SK-N-SH (cell line): ENCODE results near the gene CPHXL2. TPM values are rescaled to one million over a fixed set of nuclear protein-coding genes. Genes with fewer than 3 reads are reported as not detected.

Experiments
- CTCF ChIA-PET: fragments of 300-600, 350-600 bp; formaldehyde crosslinking; extraction: SDS; loops from one replicate; lab custom pipeline; 2021; lab: Yijun Ruan, JAX
- POLR2A ChIA-PET: fragments of 350-600 bp; sonication (Branson Sonifier 250); formaldehyde crosslinking; extraction: SDS; loops from one replicate; lab custom pipeline; 2020; ENCODE audit warnings: antibody characterized with exemption, inconsistent platforms; lab: Yijun Ruan, JAX
- DNase-seq: peaks from one replicate; pipeline ENCODE4 v3.0.0; 2012
- H2AFZ ChIP-seq: fragments of 200-600 bp; sonication (generic); 2 replicates; pipeline ENCODE4 v1.8.1; 2016; ENCODE audit warnings: antibody characterized with exemption, mild to moderate bottlenecking, low read depth
- H3F3A ChIP-seq: fragments of 200-600 bp; sonication (generic); replicated peaks from 2 replicates; pipeline ENCODE3; 2016; ENCODE audit warnings: antibody characterized with exemption, mild to moderate bottlenecking; ENCODE audit not compliant: insufficient read depth
- H3K27ac ChIP-seq, 2 experiments: fragments of 200-500 bp in 1 of 2; fragments of 200-600 bp in 1 of 2; sonication (Bioruptor generic) in 1 of 2; sonication (generic), shearing (Covaris generic) in 1 of 2; 2 replicates each; pipeline versions ENCODE4 v1.5.1 to v1.6.1; 2014 to 2016; ENCODE audit warnings: low read depth in 2 of 2, inconsistent platforms in 1 of 2, low read length in 1 of 2, mild to moderate bottlenecking in 1 of 2, mixed read lengths in 1 of 2
- H3K27me3 ChIP-seq: fragments of 200-600 bp; sonication (generic), shearing (Covaris generic); 2 replicates; pipeline ENCODE4 v1.6.1; 2016; ENCODE audit warnings: mixed run types; ENCODE audit not compliant: insufficient read depth
- H3K36me3 ChIP-seq, 2 experiments: fragments of 200-500 bp in 1 of 2; fragments of 200-600 bp in 1 of 2; sonication (Bioruptor generic) in 1 of 2; sonication (generic) in 1 of 2; replicated peaks in 1 of 2; 2 replicates each; pipeline versions ENCODE3 to v1.5.1; 2014 to 2016; ENCODE audit warnings: low read length in 1 of 2, mild to moderate bottlenecking in 1 of 2; ENCODE audit not compliant: insufficient read depth in 2 of 2, control insufficient read depth in 1 of 2
- H3K4me1 ChIP-seq, 2 experiments: fragments of 200-500 bp in 1 of 2; fragments of 200-600 bp in 1 of 2; sonication (Bioruptor generic) in 1 of 2; sonication (generic), shearing (Covaris generic) in 1 of 2; 2 replicates each; pipeline versions ENCODE4 v1.5.1 to v1.6.1; 2014 to 2016; ENCODE audit warnings: low read depth in 1 of 2, low read length in 1 of 2, mixed run types in 1 of 2; ENCODE audit not compliant: insufficient read depth in 2 of 2, control insufficient read depth in 1 of 2
- H3K4me2 ChIP-seq: fragments of 200-600 bp; sonication (generic), shearing (Covaris generic); 2 replicates; pipeline ENCODE4 v1.6.1; 2017; ENCODE audit warnings: mixed run types
- H3K4me3 ChIP-seq, 2 experiments: fragments of 200-500 bp in 1 of 2; fragments of 200-600 bp in 1 of 2; sonication (Bioruptor generic) in 1 of 2; sonication (generic), shearing (Covaris generic) in 1 of 2; 2 replicates each; pipeline versions ENCODE4 v1.5.1 to v1.8.1; 2014 to 2016; ENCODE audit warnings: low read depth in 2 of 2, inconsistent platforms in 1 of 2, low read length in 1 of 2, mild to moderate bottlenecking in 1 of 2, mixed read lengths in 1 of 2, moderate library complexity in 1 of 2
- H3K79me2 ChIP-seq: fragments of 200-600 bp; sonication (generic); 2 replicates; pipeline ENCODE4 v1.8.1; 2017; ENCODE audit warnings: mild to moderate bottlenecking; ENCODE audit not compliant: insufficient read depth
- H3K9ac ChIP-seq: fragments of 200-600 bp; sonication (generic); 2 replicates; pipeline ENCODE4 v1.6.1; 2017; ENCODE audit warnings: mixed run types
- H3K9me2 ChIP-seq: fragments of 200-600 bp; sonication (generic); 2 replicates; pipeline ENCODE4 v1.6.1; 2017; ENCODE audit warnings: mixed run types
- H3K9me3 ChIP-seq: fragments of 200-600 bp; sonication (generic); 2 replicates; pipeline ENCODE4 v1.6.1; 2017; ENCODE audit warnings: mixed run types, mild to moderate bottlenecking, moderate library complexity
- H4K20me1 ChIP-seq: fragments of 200-600 bp; sonication (generic); 2 replicates; pipeline ENCODE4 v1.6.1; 2017; ENCODE audit warnings: mild to moderate bottlenecking, mixed run types; ENCODE audit not compliant: insufficient read depth
- CHD2 ChIP-seq: fragments of 150-350 bp; IDR thresholded peaks from 2 replicates; pipeline ENCODE4 v1.6.1; 2018; ENCODE audit warnings: low read length; ENCODE audit not compliant: partially characterized antibody
- ELF1 ChIP-seq: IDR thresholded peaks from 2 replicates; pipeline ENCODE4 v1.4.0; 2012
- FOSL2 ChIP-seq: IDR thresholded peaks from 2 replicates; pipeline ENCODE4 v1.4.0; 2012; ENCODE audit warnings: low read depth, mild to moderate bottlenecking, moderate library complexity, borderline replicate concordance
- FOXM1 ChIP-seq: IDR thresholded peaks from 2 replicates; pipeline ENCODE4 v1.4.0; 2012; ENCODE audit warnings: low read depth, mild to moderate bottlenecking
- JUND ChIP-seq: IDR thresholded peaks from 2 replicates; pipeline ENCODE4 v1.4.0; 2012
- NFIC ChIP-seq: IDR thresholded peaks from 2 replicates; pipeline ENCODE4 v1.4.0; 2012; ENCODE audit warnings: borderline replicate concordance
- NRF1 ChIP-seq: IDR thresholded peaks from 2 replicates; pipeline ENCODE4 v1.6.1; 2012; ENCODE audit warnings: low read depth, mild to moderate bottlenecking, low read length
- PBX3 ChIP-seq: IDR thresholded peaks from 2 replicates; pipeline ENCODE4; 2012
- RAD21 ChIP-seq: IDR thresholded peaks from 2 replicates; pipeline ENCODE4 v1.6.1; 2012; ENCODE audit warnings: mild to moderate bottlenecking, low read length
- RCOR1 ChIP-seq: fragments of 150-350 bp; IDR thresholded peaks from 2 replicates; pipeline ENCODE4 v1.6.1; 2017; ENCODE audit warnings: antibody characterized with exemption, low read length
- REST ChIP-seq: IDR thresholded peaks from 2 replicates; pipeline ENCODE4 v1.6.1; 2012; ENCODE audit warnings: mild to moderate bottlenecking, low read depth, low read length, moderate library complexity
- RFX5 ChIP-seq: IDR thresholded peaks from 2 replicates; pipeline ENCODE4 v1.6.1; 2012; ENCODE audit warnings: mild to moderate bottlenecking, improper control_type of control experiment, low read length
- RXRA ChIP-seq: IDR thresholded peaks from 2 replicates; pipeline ENCODE4 v1.4.0; 2012; ENCODE audit warnings: low read depth, mild to moderate bottlenecking, borderline replicate concordance
- SIN3A ChIP-seq: IDR thresholded peaks from 2 replicates; pipeline ENCODE4 v1.6.1; 2012; ENCODE audit warnings: low read depth, mild to moderate bottlenecking, low read length, moderate library complexity, borderline replicate concordance
- SMC3 ChIP-seq: IDR thresholded peaks from 2 replicates; pipeline ENCODE4 v1.6.1; 2012; ENCODE audit warnings: low read depth, low read length, improper control_type of control experiment
- TCF12 ChIP-seq: IDR thresholded peaks from 2 replicates; pipeline ENCODE4 v1.4.0; 2012
- USF1 ChIP-seq: IDR thresholded peaks from 2 replicates; pipeline ENCODE4 v1.4.0; 2012; ENCODE audit warnings: low read depth, borderline replicate concordance
- YY1 ChIP-seq: IDR thresholded peaks from 2 replicates; pipeline ENCODE4 v1.4.0; 2012; ENCODE audit warnings: low read depth, mild to moderate bottlenecking
- ZBTB33 ChIP-seq: IDR thresholded peaks from 2 replicates; pipeline ENCODE4 v1.4.0; 2012; ENCODE audit warnings: low read depth, borderline replicate concordance
- WGBS: methylation state at CpG from one replicate; pipeline ENCODE4 v1.1.6; 2017; ENCODE audit warnings: low lambda C conversion rate; 5-methylcytosine and 5-hydroxymethylcytosine counted together
- polyA plus RNA-seq, 3 experiments: library from polyadenylated mRNA; depleted of rRNA; stranded (reverse); fragments of >200 nt; gene quantifications; 2 replicates each; pipeline ENCODE4 v1.2.3, GENCODE V29; 2012

Gene CPHXL2
- polyA plus RNA-seq, 1 of the 3 experiments (the other 2 are of a cell fraction), result not detected

GRCh38 chr16:75629132-75629531, 47.7 kb downstream of the CPHXL2 start:
- Histone ChIP-seq H3K79me2 (no peaks in the 10 kb centered on the region), H3F3A (peaks cover 16% of the 10 kb centered on the region), H2AFZ (no peak overlapping the region), H3K4me3 (no peak overlapping the region), H3K9me3 (no peaks in the 10 kb centered on the region), H3K27ac (no peak overlapping the region), H3K27me3 (no peaks in the 10 kb centered on the region), H3K36me3 (peaks cover 45 to 74% of the 10 kb centered on the region in 2 experiments), H3K9ac (no peak overlapping the region), H3K4me2 (no peak overlapping the region), H3K9me2 (no peaks in the 10 kb centered on the region), H4K20me1 (no peaks in the 10 kb centered on the region), H3K4me1 (no peaks in the 10 kb centered on the region)
- TF ChIP-seq USF1, result no peak
- TF ChIP-seq NFIC, result no peak
- TF ChIP-seq ELF1, result no peak
- TF ChIP-seq ZBTB33, result no peak
- TF ChIP-seq FOXM1, result no peak
- TF ChIP-seq YY1, result no peak
- no peak for TF ChIP-seq NRF1
- TF ChIP-seq RCOR1, result no peak
- no peak for TF ChIP-seq CHD2
- no peak for TF ChIP-seq FOSL2
- TF ChIP-seq RFX5, result no peak
- no peak for TF ChIP-seq RAD21
- ChIA-PET POLR2A (no interaction called here), CTCF (no interaction called here)
- WGBS, result 96% methylated on average over 10 of the region's 10 CpGs
- no peak for DNase-seq

- no peaks in the 10 kb centered on the region for H3K4me1 ChIP-seq
- TF ChIP-seq PBX3, result no peak
- TF ChIP-seq RXRA, result no peak
- no peak for TF ChIP-seq FOXM1
- TF ChIP-seq YY1, result no peak
- no peak for TF ChIP-seq SIN3A
- no peak for TF ChIP-seq TCF12
- TF ChIP-seq RCOR1, result no peak
- no peak for TF ChIP-seq FOSL2
- no peak for TF ChIP-seq JUND
- TF ChIP-seq REST, result no peak
- no peak for TF ChIP-seq SMC3
- TF ChIP-seq ELF1, result no peak
- no peak overlapping the region for H2AFZ ChIP-seq
- H3K79me2 ChIP-seq, result no peaks in the 10 kb centered on the region
- POLR2A ChIA-PET, result no interaction called here
- peaks cover 39 to 70% of the 10 kb centered on the region in 2 experiments for H3K36me3 ChIP-seq
- H3K9me2 ChIP-seq, result no peaks in the 10 kb centered on the region
- DNase-seq, result no peak
- H3K9me3 ChIP-seq, result no peaks in the 10 kb centered on the region
- CTCF ChIA-PET, result no interaction called here
- no peak overlapping the region for H3K9ac ChIP-seq
- H3F3A ChIP-seq, result peaks cover 16% of the 10 kb centered on the region
- no peaks in the 10 kb centered on the region for H3K27me3 ChIP-seq
- 93% methylated on average over 4 of the region's 4 CpGs for WGBS
- H3K4me3 ChIP-seq, result no peak overlapping the region
- no peak overlapping the region; a peak in 1 of 4 replicates for H3K27ac ChIP-seq
- no peaks in the 10 kb centered on the region for H4K20me1 ChIP-seq
- no peak overlapping the region for H3K4me2 ChIP-seq
These were observed 48.5 kb downstream of the CPHXL2 start for GRCh38 chr16:75628351-75628750.
